ENCODE measurements around the gene STARD3NL. TPM values are rescaled to one million over a fixed set of nuclear protein-coding genes. Genes with fewer than 3 reads are reported as not detected.
"Not testable (repeated sequence)": the region's sequence is repeated elsewhere in the genome, so short reads cannot be mapped to it uniquely, and the experiment has no call there.

STARD3NL gene
- polyA plus RNA-seq, 4 donors, result 69.0 to 80.7 (median 78.8) TPM

GRCh38 chr7:38262026-38262425 is 84.0 kb downstream of the STARD3NL start:
- DNase-seq (ENCODE audit: low read depth in 4 of 4, low spot score in 3 of 4), result not testable (repeated sequence)

DNA sequence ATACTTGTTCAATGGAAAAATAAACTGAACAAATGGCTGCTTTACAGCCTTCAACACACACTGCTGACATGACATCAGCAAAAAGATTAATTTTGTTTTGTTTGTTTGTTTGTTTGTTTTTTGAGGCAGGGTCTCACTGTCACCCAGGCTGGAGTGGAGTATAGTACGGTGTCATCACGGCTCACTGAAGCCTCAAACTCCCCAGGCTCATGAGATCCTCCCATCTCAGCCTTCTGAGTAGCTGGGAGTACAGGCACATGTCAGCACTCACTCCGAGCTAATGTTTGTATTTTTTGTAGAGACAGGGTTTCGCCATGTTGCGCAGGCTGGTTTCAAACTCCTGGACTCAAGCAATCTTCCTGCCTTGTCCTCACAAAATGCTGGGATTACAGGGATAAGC is 84.5 kb downstream of the STARD3NL start:
- DNase-seq (ENCODE audit: low read depth in 4 of 4, low spot score in 3 of 4), result no peak

- not testable (repeated sequence) for DNase-seq (ENCODE audit: low read depth in 4 of 4, low spot score in 3 of 4)
Observed at GRCh38 chr7:38263274-38263673, 85.2 kb downstream of the STARD3NL start.

DNA sequence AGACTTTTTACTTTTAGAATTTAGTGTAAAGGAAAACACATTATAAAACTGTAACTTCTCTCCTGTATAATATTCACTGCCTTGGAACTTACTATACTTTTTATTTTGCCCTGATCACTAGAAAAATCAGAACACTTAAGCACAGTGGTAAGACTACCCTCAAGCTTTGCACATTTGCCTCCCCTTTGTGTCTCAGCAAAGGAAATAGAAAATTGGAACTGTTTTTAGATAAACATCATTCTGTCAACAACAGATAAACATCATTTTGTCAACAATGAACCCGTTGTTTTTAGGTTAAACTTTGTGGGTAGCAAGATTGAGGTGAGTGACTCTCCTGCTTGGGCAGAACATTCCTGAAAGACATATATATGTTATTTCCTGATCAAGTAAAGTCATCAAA is 86.6 kb downstream of the STARD3NL start:
- not testable (repeated sequence) for DNase-seq (ENCODE audit: low read depth in 4 of 4, low spot score in 3 of 4)

GRCh38 chr7:38265958-38266357 is 87.9 kb downstream of the STARD3NL start:
- not testable (repeated sequence) for DNase-seq (ENCODE audit: low read depth in 4 of 4, low spot score in 3 of 4)

DNA sequence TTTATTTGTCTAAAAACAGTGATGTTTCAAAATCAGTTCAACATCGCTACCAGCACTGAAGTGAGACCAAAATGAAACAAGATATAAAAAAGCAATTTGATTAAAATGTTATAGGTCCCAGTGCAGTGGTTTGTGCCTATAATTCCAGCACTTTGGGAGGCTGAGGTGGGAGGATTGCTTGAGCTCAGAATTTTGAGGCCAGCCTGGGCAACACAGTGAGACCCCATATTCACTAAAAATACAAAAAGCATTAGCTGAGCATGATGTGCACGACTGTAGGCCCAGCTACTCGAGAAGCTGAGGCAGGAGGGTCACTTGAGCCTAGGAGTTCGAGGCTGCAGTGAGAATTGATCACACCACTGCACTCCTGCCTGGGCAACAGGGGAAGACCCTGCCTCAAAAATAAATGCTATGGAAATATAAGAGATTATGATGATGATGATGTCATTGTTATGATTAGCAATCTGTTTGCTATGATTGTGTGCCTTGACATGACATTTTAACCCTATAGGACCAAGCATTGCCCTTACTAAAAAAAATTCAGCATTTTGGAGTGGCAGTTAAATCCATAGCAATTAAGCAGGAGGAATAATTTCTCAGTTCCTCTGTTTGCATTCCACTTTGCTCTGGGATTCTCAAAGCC is 91.8 kb downstream of the STARD3NL start:
- DNase-seq (ENCODE audit: low read depth in 4 of 4, low spot score in 3 of 4), result not testable (repeated sequence)

DNA sequence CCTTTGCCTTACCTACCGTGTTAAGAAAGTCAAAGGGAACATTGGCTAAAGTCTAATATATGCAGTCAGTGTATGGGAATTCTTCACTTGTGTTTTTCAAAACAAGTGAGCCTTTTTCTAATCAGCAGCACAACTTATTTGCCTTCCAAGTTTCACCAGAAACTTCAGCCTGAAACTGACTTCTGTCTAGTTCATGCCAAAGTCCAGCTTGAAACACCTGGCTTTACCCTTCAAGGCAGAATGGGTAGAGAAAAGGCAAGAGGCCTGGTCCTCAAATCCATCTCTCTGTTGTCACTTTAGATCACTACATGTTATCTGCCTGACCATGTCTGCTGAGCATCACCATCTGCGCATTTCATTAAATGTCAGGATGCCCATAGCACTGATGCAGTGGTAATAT is 92.4 kb downstream of the STARD3NL start:
- not testable (repeated sequence) for DNase-seq (ENCODE audit: low read depth in 4 of 4, low spot score in 3 of 4)

DNA sequence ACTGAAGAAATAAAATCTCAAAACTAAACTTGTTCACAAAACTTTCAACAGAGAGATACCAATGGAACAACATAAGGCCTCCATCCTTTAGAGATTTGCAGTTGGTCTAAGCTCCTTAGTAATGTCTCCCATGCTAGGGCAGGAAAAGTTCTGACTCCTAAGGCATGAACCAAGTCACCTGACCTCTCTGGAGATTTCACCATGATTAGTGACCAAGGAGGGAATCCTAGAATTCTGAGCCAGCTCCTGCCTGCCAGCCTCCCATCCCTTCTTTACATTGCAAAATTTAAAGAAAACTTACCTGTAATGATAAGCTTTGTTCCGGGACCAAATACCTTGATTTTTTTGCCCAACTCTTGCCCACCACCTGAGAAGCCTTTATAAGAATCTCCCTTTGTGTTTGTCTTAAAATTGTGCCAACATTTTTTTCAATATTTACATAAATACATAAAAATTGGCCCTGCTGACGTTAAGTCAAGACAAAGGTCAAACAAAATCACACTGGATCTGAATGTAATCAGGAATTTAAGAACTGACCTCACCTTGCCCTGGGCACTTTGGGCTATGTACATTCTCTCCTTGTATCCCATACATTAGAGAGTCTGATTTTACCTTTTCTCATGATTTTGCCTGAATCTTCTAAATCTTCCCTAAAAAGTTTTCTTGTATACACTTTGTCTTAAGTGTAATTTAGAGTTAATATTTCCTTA is 95.4 kb downstream of the STARD3NL start, which contains the start of gene TARP:
TARP (minus strand) TSS at position 351 of the 710 bp plus-strand sequence.
- no peak for DNase-seq (ENCODE audit: low read depth in 4 of 4, low spot score in 3 of 4)

DNA sequence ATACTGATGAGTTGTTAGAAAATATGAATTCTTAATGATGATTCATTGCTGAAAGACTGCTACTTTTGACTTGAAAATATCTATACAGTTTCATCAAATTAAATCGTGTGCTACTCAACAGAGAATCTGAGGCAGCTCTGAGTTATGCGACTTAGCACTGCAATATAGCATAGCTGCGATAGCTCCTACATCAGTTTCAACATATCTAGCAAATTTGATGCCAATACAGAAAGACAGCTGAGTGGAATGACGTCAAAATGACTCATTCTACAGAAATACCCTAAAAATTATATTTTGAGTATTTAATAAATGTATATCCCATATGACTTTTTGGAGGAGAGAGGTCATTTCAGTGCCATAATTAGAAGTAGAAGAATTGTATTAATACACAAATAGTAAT is 96.4 kb downstream of the STARD3NL start:
- DNase-seq (ENCODE audit: low read depth in 4 of 4, low spot score in 3 of 4), result no peak

DNA sequence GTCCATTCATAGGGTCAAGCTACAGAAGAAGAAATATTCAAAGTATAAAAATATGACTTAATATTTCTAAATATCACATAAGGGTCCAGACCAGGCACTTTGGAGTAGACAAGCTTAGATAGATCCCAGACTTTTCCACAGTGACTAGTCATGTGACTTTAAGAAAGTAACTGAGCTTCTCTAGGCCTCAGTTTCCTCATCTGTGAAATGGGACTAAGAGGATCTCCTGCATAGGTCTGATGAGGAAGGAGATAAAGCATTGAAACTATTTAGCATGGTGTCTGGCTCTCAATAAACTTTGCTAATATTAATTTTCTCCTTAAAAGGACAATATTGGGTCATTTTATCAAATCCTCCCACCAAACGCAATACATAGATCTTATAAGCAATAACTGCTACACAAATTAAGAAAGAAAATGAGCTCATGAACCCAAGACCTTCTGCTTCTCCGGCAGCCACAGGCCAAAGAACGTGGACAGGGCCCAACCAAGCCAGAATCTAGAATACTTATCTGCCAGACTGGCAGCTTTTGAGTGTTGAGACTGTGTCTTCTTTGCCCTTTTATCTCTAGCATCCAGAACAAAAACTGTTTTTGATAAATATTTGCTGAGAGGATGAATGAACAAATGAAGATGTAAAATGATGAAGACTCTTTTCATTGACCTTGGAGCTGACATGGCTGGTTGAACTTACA is 97.0 kb downstream of the STARD3NL start:
- no peak for DNase-seq (ENCODE audit: low read depth in 4 of 4, low spot score in 3 of 4)

DNA sequence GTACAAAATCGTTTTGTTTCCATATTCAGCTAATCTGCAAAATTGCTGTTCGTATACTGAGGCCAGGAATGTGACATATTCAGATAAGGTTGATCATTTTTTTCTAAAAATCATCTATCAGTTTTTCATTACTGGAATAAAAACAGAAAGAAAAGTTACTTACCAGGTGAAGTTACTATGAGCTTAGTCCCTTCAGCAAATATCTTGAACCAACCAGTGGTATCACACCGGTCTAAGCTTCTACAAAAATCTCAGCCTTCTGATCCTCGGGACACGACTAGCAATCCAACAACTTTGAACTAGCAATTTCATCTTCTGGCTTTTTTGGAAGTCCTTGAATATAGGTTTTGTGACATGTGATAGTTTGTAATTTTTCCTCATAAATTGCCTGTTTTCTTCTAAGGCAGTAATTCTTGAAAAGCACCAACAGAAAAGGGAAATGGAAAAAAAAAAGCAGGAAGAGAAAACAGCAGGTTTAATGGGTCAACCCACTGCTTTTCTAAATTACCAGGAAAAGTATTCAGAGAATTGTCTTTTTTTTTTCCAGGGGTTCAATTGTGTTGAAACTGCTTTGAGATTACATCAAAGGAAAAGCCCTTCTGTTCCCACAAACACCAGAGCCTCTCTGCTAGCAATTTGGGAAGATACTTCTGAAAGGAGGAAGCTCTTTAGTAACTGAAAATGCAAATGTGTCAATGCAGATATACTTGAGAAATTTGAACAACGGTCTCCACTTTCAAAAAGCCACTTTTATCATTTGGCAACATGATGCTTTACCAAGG is 98.2 kb downstream of the STARD3NL start:
- DNase-seq (ENCODE audit: low read depth in 4 of 4, low spot score in 3 of 4), result no peak

GRCh38 chr7:38280000-38280399 is 102.0 kb downstream of the STARD3NL start:
- no peak for DNase-seq (ENCODE audit: low read depth in 4 of 4, low spot score in 3 of 4)
